ENCODE data around the gene SLC1A7.

Gene SLC1A7

DNA sequence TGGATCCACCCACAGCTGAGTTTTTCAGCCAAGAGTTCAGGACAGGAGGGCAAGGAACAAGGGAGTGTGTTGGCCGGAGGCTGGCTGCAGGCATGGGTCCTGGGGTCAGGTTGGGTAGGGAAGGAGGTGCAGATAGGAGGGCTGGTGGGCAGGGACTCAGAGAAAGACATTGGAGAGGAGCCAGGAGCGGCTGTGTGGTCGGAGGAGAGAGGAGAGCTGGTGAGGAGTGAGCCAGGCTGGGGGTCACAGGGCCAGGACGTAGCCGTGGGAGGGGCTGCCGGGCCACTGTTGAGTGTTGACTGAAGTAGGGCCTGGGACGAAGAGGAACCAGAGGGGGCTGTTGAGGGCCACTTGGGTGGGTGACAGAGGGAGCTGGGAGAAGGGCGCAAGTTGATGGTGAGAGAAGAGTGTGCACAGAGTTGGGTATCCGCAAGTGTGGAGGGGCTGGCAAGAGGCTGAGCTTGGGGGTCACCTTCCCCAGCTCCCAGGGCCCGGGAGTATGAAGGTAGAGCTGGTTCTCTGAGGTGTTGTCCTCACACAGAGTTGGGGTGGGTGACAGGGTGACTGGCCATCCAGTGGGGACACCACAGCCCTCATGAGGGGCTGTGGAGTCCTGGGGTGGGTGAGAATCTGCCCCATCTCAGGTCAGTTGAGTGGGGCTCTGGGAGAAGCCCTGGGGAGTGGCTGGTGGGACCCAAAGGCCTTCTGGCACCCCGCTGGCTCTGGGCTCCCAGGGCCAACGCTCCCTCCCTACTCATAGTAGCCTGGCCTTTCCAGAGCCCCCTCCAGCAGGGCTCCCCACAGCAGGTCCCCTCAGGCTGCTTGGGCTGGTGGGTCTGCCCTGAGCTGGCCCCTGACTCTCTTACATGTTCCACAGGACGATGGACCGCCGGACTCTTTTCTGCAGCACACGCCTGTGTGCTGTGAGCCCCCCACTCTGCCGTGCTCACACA, 58.5 kb downstream of the SLC1A7 start:
- ChIA-PET CTCF (no interaction called here), POLR2A (interaction anchor here (0.8 kb wide), 1 partner anchor 242 kb away, joined by 3 read pairs; the partner anchor contains the start of gene ZYG11A)
- no peak for DNase-seq (ENCODE audit: extremely low spot score)
- TF ChIP-seq LEF1 (IDR thresholded peaks at IDR 0.05; ENCODE audit: borderline replicate concordance), result no peak
- TF ChIP-seq L3MBTL2 (conservative IDR thresholded peaks at IDR 0.05), result no peak
- TF ChIP-seq FOXK2 (IDR thresholded peaks at IDR 0.05), result no peak
- TF ChIP-seq HDGF (IDR thresholded peaks at IDR 0.05; ENCODE audit: borderline replicate concordance), result no peak
- TF ChIP-seq, protein P1, sequence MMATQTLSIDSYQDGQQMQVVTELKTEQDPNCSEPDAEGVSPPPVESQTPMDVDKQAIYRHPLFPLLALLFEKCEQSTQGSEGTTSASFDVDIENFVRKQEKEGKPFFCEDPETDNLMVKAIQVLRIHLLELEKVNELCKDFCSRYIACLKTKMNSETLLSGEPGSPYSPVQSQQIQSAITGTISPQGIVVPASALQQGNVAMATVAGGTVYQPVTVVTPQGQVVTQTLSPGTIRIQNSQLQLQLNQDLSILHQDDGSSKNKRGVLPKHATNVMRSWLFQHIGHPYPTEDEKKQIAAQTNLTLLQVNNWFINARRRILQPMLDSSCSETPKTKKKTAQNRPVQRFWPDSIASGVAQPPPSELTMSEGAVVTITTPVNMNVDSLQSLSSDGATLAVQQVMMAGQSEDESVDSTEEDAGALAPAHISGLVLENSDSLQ (IDR thresholded peaks at IDR 0.05), result no peak
- TF ChIP-seq ELF4 (IDR thresholded peaks at IDR 0.05), result no peak
- no peak for TF ChIP-seq SUZ12 (IDR thresholded peaks at IDR 0.05)
- TF ChIP-seq TARDBP (IDR thresholded peaks at IDR 0.05), result no peak
- TF ChIP-seq ARNT (IDR thresholded peaks at IDR 0.05), result no peak
- TF ChIP-seq FOXA1 (IDR thresholded peaks at IDR 0.05), result no peak
- no peak for TF ChIP-seq SP1 (IDR thresholded peaks at IDR 0.05)

DNA sequence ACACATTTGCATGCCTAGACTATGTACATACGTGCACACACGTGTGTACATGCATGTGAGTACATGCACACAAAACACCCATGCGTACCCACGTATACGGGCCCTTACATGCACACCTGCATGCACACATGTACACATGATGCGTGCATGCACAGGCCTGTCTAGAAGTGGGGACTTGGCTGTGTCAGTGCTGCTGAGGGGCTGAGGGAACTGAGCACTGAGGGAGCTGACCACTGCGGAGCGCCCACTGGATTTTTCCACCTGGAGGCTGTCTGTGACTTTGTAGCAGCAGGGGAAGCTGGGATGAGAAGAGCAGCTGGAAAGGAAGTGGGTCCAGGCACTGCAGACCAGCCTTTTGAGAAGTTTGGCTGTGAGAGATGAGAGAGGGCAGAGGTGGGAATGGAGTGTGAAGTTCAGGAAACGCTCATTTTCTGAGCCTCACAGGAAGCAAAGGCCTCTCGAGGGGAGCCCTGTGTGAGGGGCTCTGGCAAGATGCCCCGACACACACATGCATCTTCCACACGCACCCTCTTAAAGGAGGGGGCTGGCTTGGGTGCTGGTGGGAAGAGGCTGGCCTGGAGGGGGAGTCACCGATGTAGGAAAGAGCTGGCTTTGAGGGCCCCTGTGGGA, 59.5 kb downstream of the SLC1A7 start:
- ChIA-PET CTCF (no interaction called here), POLR2A (no interaction called here)
- TF ChIP-seq BHLHE40 (IDR thresholded peaks at IDR 0.05; ENCODE audit: borderline replicate concordance) (no peak), SP1 (IDR thresholded peaks at IDR 0.05) (no peak), FOXM1 (IDR thresholded peaks at IDR 0.05; ENCODE audit: borderline replicate concordance) (no peak)
- TF ChIP-seq, protein P1 (IDR thresholded peaks at IDR 0.05), result no peak
- DNase-seq (ENCODE audit: extremely low spot score), result no peak

DNA sequence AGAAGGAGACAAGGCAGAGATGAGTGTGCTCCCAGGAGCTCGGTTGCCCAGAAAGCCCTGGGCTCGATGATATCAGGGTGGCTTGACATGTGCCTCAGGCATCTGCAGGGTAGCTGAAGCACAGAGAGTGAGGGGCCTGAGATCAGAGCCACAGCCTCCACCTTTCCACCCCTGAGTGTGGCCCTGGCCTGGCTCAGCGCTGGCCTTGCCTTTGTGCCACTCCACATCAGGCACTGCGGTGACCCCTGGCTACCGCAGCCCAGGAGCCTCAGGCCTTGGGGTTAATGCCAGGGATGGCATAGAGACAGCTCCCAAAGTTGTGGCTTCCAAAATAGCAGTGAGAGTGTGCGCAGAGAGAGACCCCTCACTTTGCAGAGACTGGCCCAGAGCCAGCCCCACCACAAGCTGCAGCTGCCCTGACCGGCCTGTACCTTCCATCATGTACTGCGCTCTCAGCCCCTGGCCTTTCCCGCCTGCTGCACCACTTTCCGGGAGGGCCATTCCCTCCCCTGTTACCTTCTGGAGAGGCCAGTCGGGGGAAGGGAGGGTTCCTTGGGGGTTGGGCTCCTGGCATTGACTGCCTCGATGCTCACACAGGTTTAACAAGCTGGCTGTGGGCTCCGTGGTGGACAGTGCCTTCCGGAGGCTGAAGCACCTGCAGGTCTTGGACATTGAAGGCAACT, 60.9 kb downstream of the SLC1A7 start:
- CTCF ChIA-PET, result no interaction called here
- POLR2A ChIA-PET, result no interaction called here
- TF ChIP-seq SP1 (IDR thresholded peaks at IDR 0.05), result no peak
- TF ChIP-seq ZNF384 (IDR thresholded peaks at IDR 0.05), result no peak
- no peak for TF ChIP-seq HDGF (IDR thresholded peaks at IDR 0.05; ENCODE audit: borderline replicate concordance)
- no peak for TF ChIP-seq NFRKB (IDR thresholded peaks at IDR 0.05)
- no peak for TF ChIP-seq BHLHE40 (IDR thresholded peaks at IDR 0.05; ENCODE audit: borderline replicate concordance)
- TF ChIP-seq ARNT (IDR thresholded peaks at IDR 0.05), result no peak
- no peak for TF ChIP-seq ELF4 (IDR thresholded peaks at IDR 0.05)
- TF ChIP-seq FOXA1 (IDR thresholded peaks at IDR 0.05), result no peak
- TF ChIP-seq, protein P1 (IDR thresholded peaks at IDR 0.05), result no peak
- no peak for DNase-seq (ENCODE audit: extremely low spot score)

DNA sequence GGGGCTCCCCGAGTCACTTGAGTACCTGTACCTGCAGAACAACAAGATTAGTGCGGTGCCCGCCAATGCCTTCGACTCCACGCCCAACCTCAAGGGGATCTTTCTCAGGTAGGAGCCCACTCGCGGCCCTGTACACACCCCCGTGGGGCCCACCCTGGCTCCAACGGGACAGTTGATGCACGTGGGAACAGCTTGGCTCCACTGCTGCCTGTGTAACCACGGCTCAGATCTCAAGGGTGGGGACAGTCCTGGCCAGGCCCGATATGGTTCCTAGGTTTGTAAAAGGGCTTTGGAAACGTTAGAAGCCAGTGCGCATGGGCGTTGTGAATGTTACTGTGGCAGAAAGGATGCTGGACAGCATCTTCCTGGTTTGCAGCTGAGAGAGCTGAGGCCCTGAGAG, 61.7 kb downstream of the SLC1A7 start:
- TF ChIP-seq BHLHE40 (IDR thresholded peaks at IDR 0.05; ENCODE audit: borderline replicate concordance) (no peak), FOXK2 (IDR thresholded peaks at IDR 0.05) (no peak), FOXM1 (IDR thresholded peaks at IDR 0.05; ENCODE audit: borderline replicate concordance) (no peak), ARNT (IDR thresholded peaks at IDR 0.05) (no peak), L3MBTL2 (conservative IDR thresholded peaks at IDR 0.05) (no peak), TARDBP (IDR thresholded peaks at IDR 0.05) (no peak), SUZ12 (IDR thresholded peaks at IDR 0.05) (no peak), HDGF (IDR thresholded peaks at IDR 0.05; ENCODE audit: borderline replicate concordance) (no peak), LEF1 (IDR thresholded peaks at IDR 0.05; ENCODE audit: borderline replicate concordance) (no peak), ELF4 (IDR thresholded peaks at IDR 0.05) (no peak), NFRKB (IDR thresholded peaks at IDR 0.05) (no peak), ZNF384 (IDR thresholded peaks at IDR 0.05) (no peak), SP1 (IDR thresholded peaks at IDR 0.05) (no peak), FOXA1 (IDR thresholded peaks at IDR 0.05) (no peak), CTBP1 (IDR thresholded peaks at IDR 0.05; ENCODE audit: borderline replicate concordance) (no peak)
- TF ChIP-seq, protein P1 (IDR thresholded peaks at IDR 0.05), result no peak
- ChIA-PET CTCF (no interaction called here), POLR2A (no interaction called here)
- DNase-seq (ENCODE audit: extremely low spot score), result no peak

DNA sequence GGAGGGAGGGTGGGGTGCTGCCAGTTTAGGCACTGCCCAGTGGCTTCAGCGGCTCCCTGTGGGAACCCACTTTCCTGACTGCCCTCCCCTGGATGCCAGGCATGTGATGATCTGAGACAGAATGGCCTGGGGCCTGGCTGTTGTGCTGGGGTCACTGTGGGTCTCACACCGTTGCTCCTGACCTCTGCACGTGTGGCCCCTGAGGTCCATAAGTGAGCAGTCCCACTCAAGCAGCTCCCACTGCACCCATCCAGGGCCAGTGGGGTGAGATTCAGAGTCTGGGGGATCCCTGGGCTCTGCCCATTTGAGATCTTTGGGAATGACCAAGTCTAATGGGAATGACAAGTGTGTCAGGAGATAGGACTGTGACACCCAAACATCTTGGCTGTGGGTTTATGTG, 62.4 kb downstream of the SLC1A7 start:
- CTCF ChIA-PET, result no interaction called here
- DNase-seq (ENCODE audit: extremely low spot score), result no peak
- TF ChIP-seq TARDBP (IDR thresholded peaks at IDR 0.05) (no peak), ARNT (IDR thresholded peaks at IDR 0.05) (no peak), ELF4 (IDR thresholded peaks at IDR 0.05) (no peak)
- POLR2A ChIA-PET, result no interaction called here

All from HEK293T (cell line).